ENCODE results near the gene PKM.
"Not testable (repeated sequence)": the region's sequence is repeated elsewhere in the genome, so short reads cannot be mapped to it uniquely, and the experiment has no call there.

Gene PKM

GRCh38 chr15:72176159-72176558 lies 54.8 kb downstream of the PKM start:
- DNase-seq (ENCODE audit: low read depth in 2 of 2), result no peak

GRCh38 chr15:72175186-72176044 lies 55.6 kb downstream of the PKM start:
- DNase-seq (ENCODE audit: low read depth in 2 of 2), result no peak

DNA sequence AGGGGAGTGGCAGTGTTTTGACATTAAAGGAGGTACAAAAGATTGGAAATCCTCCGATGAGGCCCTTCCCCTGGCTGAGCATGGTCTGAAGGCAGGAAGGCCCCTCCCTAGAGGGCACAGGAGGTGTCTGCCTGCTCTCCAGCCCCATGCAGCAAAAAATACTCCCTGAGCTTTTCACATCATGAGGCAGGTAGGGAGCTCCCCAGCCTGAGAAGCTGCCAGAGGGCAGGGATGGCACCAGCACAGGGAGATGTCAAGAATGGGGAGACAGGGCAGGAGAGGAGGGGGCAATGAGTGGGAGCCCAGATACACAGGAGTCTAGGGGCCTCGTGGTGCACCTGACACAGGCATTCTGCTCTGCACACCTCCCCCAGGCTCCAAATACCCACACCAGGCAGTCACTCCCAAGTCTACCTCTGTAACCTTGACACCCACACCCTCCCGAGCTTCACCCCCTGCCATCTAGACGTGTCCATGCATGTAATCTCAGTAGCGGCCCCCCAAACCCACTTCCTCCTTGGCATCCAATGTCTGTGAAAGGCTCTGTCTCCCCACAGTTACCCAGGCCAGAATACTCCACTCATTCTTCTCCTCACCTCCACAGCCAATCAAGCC lies 56.3 kb downstream of the PKM start:
- DNase-seq (ENCODE audit: low read depth in 2 of 2), result no peak

GRCh38 chr15:72173864-72174550 lies 57.0 kb downstream of the PKM start:
- no peak for DNase-seq (ENCODE audit: low read depth in 2 of 2)

DNA sequence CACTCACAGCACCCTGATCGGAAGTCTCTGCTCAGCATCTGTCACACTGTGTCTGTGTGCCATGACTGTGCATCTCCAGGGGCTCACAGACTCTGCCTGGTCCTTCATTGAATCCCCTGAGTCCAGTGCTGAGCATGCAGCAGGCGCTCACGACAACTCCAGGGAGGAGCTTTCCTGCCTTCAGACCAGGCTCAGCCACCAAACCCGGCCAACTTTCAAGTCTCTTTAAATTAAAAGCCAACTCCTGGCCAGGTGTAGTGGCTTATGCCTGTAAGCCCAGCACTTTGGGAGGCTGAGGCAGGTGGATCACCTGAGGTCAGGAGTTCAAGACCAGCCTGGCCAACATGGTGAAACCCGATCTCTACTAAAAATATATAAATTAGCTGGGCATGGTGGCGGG lies 57.6 kb downstream of the PKM start:
- DNase-seq (ENCODE audit: low read depth in 2 of 2), result no peak

DNA sequence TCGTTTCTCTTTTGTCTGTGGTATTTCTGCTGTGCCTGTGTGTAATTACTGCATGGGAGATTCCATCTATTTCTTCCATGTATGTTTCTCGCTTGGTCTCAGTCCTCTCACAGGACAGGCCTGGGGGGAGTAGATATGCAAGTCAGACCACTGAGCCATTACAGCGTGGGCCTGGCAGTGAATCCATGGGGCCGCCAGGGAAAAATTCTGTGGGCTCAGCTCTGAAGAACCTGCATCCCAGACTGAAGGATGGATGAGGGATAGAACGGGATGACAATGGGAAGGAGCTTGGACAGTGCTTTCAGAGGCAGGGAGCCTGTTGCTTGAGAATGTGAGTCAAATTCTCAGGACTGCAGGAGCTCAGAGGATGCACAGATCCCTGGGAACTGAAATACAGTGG lies 58.2 kb downstream of the PKM start:
- no peak for DNase-seq (ENCODE audit: low read depth in 2 of 2)

- not testable (repeated sequence) for DNase-seq (ENCODE audit: low read depth in 2 of 2)
These were observed 59.0 kb downstream of the PKM start for GRCh38 chr15:72171978-72172377.

DNA sequence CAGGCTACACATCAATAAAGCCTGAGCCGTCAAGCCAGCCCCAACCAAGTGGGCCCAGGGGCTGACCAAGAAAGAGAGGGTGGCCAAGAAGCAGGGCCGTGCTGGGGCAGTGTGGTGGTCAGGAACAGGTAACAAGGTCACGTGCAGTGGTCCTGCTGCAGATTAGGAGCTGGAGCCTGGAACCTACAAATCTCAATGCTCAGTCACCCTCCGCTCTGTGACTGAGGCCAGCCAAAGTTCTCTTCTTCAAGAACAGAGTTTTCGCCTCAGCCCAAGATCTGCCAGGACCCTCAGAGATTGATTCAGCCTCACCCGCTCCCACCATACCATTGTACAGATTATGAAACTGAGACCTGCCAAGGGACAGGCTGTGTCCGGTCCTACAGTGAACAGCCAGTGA lies 60.3 kb downstream of the PKM start:
- no peak for DNase-seq (ENCODE audit: low read depth in 2 of 2)

DNA sequence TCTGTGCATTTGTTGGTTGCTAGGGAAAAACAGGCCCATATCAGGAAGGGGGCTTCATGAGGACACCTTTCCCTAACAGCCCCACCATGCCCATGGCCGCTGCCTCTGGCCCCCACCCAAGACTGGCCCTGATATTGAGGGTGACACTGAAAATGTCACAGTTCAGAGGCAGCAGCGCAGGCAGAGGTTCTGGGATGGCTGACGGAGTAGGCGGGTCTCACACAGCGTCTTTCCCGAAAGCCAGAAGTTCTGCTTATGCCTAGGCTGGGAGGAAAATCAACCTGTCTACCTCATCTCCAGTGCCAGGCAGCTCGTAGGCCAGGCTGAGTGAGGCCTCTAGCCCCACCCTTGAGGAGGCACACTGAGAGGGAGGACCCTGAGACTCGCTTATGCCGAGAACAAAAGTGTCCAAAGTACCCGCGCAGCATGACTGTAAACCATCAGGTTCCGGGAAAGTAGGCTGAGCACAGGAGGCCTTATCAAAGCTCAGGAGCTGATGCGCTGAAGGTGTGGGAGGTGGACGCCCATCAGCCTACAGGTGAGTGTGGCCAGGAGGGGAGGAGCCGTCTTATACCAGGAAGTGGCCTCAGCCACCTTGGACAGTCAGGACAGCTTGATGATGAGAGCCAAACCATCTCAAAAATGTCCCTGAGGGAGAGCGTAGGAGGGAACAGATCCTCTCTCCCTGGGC lies 60.9 kb downstream of the PKM start:
- DNase-seq (ENCODE audit: low read depth in 2 of 2), result no peak

DNA sequence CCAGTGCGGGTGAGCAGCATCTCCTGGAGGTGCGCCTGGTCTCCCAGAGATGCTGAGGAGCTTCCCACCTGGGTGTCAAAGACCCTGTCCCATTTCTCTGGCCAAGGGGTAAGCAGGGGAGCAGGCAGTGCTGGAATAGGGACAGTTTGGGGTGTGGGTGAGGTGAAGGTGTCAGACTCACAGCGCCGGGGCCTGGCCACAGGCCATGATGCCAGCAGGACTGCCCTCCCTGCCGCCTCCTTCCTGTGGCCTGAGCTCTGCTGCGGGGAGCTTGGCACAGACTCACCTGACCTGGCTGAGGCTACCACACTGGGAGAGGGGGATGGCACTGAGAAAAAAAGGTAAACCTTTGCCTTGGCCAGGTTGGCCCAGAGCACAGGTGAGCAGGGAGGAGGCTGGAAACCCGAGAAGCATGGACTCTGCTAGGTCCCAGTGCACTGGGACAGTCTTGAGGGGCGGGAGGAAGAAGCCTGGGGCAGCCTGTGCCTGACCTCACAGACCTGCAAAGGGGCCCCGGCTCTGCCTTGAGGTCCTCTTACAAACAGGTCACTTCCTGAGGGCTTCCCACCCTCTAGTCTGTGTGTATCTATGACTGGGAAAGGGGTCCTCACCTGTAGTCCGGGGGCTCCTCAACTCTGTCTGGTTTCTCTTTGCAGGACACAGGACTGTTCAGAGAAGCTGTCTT lies 61.6 kb downstream of the PKM start:
- no peak for DNase-seq (ENCODE audit: low read depth in 2 of 2)

- no peak for DNase-seq (ENCODE audit: low read depth in 2 of 2)
These were observed 62.2 kb downstream of the PKM start for GRCh38 chr15:72168808-72169190.

DNA sequence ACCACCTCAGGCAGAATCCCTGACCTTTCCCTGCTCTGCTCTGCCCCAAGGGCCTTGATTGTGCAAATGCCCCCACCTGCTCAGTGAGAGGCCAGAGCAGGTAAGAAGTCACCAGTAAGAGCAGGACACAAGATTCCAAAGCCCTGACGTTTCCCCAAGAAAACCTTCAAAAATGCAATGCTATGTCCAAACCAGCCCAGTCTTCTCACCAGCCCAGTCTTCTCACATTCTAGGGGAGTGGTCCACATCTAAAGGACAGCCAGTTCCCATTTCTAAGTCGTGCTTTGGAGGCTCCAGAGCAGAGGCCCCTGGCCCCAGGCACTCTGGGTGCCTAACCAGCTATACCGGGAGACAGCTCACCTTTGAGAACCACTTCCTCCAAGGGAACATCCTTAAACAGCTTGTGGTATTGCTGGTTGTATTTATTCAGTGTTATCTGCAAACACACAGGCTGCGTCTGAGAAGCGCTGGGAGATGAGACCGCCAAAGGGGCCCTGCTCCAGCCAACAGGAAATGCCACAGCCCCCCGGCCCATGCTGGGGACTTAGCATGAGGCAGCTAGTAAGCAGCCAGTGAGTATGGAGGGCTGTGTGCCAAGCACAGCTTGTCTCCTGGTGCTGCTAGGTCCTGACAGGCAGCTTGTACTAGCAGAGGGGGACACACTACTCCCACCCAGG lies 62.7 kb downstream of the PKM start:
- no peak for DNase-seq (ENCODE audit: low read depth in 2 of 2)

DNA sequence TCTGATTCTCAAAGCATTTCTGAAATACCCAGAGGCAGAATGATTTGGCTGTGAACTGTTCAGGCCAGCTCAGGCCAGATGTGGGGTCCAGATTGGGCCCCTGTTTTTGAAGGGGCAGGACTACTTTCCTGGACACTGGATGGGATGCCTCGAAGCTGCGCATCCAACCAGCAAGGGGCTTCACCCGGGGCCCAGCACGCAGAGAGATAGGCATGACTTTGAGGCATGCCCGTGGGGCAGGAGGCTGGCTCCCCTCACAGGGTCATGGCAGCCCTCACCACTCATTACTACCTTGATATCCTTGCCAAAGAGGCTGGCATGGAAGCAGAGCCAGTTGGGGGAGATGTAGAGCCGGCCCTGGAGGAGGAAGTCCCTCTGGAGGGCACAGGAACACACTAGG lies 63.5 kb downstream of the PKM start:
- no peak for DNase-seq (ENCODE audit: low read depth in 2 of 2)

DNA sequence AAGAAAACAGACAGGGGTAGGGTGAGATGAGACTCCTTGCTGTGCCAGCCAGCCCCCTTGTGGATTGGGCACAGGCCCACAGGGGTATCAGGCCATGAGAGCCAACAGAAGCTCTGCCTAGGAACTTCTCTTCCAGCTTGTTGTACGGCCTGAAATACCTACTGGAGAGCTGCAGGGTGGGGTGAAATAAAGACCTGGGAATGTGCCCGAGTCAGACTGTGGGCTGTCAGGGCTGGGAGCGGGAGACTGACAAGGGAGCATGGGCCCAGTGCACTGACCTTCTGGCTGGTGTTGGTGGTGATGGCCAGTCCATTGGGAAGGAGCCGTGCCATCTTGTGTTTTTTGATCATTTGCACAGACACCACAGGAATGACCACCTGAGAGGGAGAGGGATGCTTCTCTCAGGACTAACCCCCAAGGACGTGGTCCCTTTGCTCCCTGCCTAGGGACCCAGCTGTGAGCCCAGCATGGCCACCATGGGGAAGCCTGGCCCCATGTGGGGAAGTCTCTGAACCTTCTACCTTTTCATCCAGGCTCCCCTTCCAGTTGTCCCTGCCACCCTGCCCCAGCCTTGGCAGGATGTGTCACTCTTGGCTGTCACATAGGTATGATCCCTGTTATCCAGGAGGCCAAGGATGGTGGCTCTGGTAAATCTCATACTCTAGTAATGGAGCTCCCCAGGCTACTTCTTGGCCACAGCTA lies 64.1 kb downstream of the PKM start:
- no peak for DNase-seq (ENCODE audit: low read depth in 2 of 2)

DNA sequence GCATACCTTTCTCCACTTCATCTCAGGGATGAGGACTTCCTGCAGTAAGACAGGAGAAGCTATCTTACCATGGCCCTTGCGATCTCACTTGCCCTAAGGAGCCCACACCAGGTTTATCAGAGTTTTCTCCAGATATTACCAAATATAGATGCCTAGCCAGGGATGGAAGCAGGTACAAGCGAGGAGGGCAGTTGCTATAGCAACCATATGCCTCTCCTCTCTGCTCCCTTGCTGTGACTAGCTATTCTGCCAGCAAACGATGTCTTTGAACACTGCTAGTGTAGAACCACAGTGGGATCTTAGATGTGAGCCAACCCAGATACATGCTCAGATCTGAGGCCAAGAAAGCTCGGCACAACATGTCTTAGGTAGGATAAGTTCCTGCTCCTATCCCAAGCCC lies 67.3 kb downstream of the PKM start:
- no peak for DNase-seq (ENCODE audit: low read depth in 2 of 2)

- no peak for DNase-seq (ENCODE audit: low read depth in 2 of 2)
These were observed 68.4 kb downstream of the PKM start for GRCh38 chr15:72162569-72162968.

DNA sequence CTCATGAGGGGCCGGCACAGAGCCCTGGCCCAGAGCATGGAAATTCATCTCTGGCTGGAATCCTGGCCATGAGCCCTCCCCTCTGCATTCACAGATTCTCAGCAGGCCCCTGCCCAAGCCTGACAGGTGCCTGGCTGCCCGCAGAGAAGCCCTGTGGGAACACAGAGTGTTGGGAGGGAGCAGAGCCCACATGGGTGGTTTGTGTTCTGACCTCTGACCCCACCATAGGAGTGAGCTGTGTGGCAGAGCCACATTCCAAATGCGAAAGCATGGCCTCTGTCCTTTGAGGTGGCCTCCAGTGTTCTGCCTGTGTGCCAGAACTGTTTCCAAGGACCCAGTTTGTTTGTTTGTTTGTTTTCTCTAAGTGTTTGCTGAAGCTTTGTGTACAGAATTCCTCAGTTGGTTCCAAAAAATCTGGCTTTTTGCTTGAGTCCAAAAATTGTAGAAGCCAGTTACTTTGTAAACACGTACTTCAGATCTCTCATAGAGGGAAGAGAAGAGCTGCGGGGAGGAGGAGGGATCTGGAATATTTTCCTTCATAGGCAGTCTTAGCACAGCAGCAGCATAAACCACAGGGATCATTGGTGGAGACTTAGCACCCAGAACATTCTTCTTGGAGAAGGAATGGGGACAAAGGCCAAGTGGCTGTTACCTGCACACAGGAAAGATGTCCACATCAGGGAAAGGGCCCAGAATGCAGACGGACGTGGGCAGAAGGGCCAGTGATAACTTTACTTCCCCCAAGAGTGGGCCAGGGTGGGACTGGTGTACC lies 69.4 kb downstream of the PKM start:
- no peak for DNase-seq (ENCODE audit: low read depth in 2 of 2)

DNA sequence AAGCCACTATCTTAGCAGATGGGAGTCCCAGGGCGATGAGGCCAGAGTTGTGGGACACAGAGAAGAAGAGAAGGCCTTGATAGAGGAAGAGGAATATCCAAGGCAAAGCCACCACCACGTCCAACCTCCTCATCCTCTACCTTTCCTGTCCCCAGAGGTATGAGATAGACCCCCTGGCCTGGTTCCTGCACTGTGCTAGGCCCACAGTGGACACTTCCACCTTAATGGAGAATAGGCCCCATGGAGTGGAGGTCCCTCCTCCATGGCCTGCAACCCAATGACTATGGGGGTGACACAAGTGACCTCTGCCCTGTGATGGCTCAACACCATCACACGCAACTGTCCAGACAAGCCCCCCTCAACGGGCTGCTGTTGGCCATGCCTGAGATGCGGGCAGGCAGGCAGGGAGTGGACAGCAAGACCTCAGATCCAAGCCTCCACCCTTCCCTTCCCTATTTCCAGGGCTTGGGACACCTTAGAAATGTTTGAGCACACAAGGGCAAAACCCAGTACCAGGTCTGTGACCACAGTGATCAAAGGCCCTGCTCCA lies 70.2 kb downstream of the PKM start:
- DNase-seq (ENCODE audit: low read depth in 2 of 2), result no peak

DNA sequence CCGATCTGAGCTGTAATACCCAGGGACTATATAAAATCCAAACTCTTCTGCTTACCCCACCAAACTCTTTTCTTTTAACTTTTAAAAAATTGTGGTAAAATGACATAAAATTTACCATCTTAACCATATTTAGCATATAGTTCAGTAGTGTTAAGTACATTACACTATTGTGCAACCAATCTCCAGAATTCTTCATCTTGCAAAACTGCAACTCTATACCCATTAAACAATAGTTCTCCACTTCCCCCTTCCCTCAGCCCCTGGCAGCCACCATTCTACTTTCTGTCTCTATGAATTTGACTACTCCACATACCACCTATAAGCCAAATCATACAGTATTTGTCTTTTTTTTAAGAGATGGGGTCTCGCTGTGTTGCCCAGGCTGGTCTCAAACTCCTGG lies 74.1 kb downstream of the PKM start:
- DNase-seq (ENCODE audit: low read depth in 2 of 2), result no peak
